Mesendoderm (in vitro differentiated cells): ENCODE measurements around the gene LSR.

Experiments used
- DNase-seq: peaks from one replicate; pipeline ENCODE4 v3.0.0; 2013
- H2AK5ac ChIP-seq: 2 replicates; pipeline ENCODE4 v1.6.1; 2013; ENCODE audit warnings: low read length, inconsistent platforms
- H2BK120ac ChIP-seq: 2 replicates; pipeline ENCODE4 v1.6.1; 2013; ENCODE audit warnings: low read depth, mild to moderate bottlenecking, low read length, moderate library complexity, mixed read lengths
- H2BK15ac ChIP-seq: replicated peaks from 2 replicates; pipeline ENCODE4 v1.6.1; 2013; ENCODE audit warnings: low read depth, mild to moderate bottlenecking, moderate library complexity
- H2BK5ac ChIP-seq: 2 replicates; pipeline ENCODE4 v1.6.1; 2013; ENCODE audit warnings: low read length, inconsistent platforms
- H3K18ac ChIP-seq: 2 replicates; pipeline ENCODE4 v1.6.1; 2013; ENCODE audit warnings: mild to moderate bottlenecking, low read length, mixed read lengths
- H3K23ac ChIP-seq: one replicate; pipeline ENCODE4 v1.6.1; 2013; ENCODE audit warnings: low read length
- H3K27ac ChIP-seq: 2 replicates; pipeline ENCODE4 v1.5.1; 2013; ENCODE audit warnings: low read depth, mild to moderate bottlenecking, inconsistent platforms, low read length, moderate library complexity
- H3K27me3 ChIP-seq: 2 replicates; pipeline ENCODE4 v1.6.1; 2013; ENCODE audit warnings: low read length, control low read depth, mild to moderate bottlenecking, inconsistent platforms; ENCODE audit not compliant: insufficient read depth, poor library complexity
- H3K36me3 ChIP-seq: 2 replicates; pipeline ENCODE4 v1.6.1; 2013; ENCODE audit warnings: low read length, inconsistent platforms; ENCODE audit not compliant: control insufficient read depth, insufficient read depth
- H3K4ac ChIP-seq: one replicate; pipeline ENCODE4 v1.6.1; 2013; ENCODE audit warnings: low read depth, mild to moderate bottlenecking, low read length, moderate library complexity
- H3K4me1 ChIP-seq: 2 replicates; pipeline ENCODE4 v1.6.1; 2013; ENCODE audit warnings: low read depth, low read length, inconsistent platforms; ENCODE audit not compliant: control insufficient read depth
- H3K4me2 ChIP-seq: 2 replicates; pipeline ENCODE4 v1.6.1; 2013; ENCODE audit warnings: low read length
- H3K4me3 ChIP-seq: 2 replicates; pipeline ENCODE4 v1.5.1; 2013; ENCODE audit warnings: mild to moderate bottlenecking, low read length
- H3K56ac ChIP-seq: one replicate; pipeline ENCODE4 v1.6.1; 2013; ENCODE audit warnings: low read length
- H3K79me1 ChIP-seq: 2 replicates; pipeline ENCODE4 v1.6.1; 2013; ENCODE audit warnings: low read length, inconsistent platforms
- H3K79me2 ChIP-seq: 2 replicates; pipeline ENCODE4 v1.6.1; 2013; ENCODE audit warnings: mild to moderate bottlenecking, low read length; ENCODE audit not compliant: control insufficient read depth, insufficient read depth
- H3K9ac ChIP-seq: 2 replicates; pipeline ENCODE4 v1.6.1; 2013; ENCODE audit warnings: low read length, inconsistent platforms
- H4K5ac ChIP-seq: one replicate; pipeline ENCODE4 v1.6.1; 2013; ENCODE audit warnings: low read length
- H4K8ac ChIP-seq: one replicate; pipeline ENCODE4 v1.6.1; 2013; ENCODE audit warnings: low read depth, mild to moderate bottlenecking, control low read depth, low read length, moderate library complexity
- WGBS: extraction: QIAGEN DNeasy Blood & Tissue Kit; methylation state at CpG from one replicate; pipeline ENCODE4 v1.1.7; 2013; ENCODE audit warnings: low lambda C conversion rate, missing lambda C conversion rate; ENCODE audit not compliant: insufficient coverage; ENCODE audit errors: extremely low coverage; 5-methylcytosine and 5-hydroxymethylcytosine counted together

The LSR gene

GRCh38 chr19:35272122-35272719 lies 23.4 kb downstream of the LSR start:
- Histone ChIP-seq H3K4me2 (no peak overlapping the region), H3K27me3 (no peaks in the 10 kb centered on the region), H3K18ac (no peak overlapping the region), H2BK5ac (no peak overlapping the region), H3K36me3 (peaks cover 9% of the 10 kb centered on the region), H2BK15ac (no peak overlapping the region), H2BK120ac (no peak overlapping the region), H2AK5ac (no peak overlapping the region), H3K27ac (no peak overlapping the region), H3K4ac (no peak overlapping the region), H3K9ac (no peak overlapping the region), H3K23ac (no peak overlapping the region), H4K8ac (no peak overlapping the region), H3K79me1 (peaks cover 9% of the 10 kb centered on the region), H3K4me1 (peaks cover 2% of the 10 kb centered on the region), H3K79me2 (peaks cover 3% of the 10 kb centered on the region), H3K56ac (no peak overlapping the region), H4K5ac (no peak overlapping the region), H3K4me3 (no peak overlapping the region)
- no peak for DNase-seq
- WGBS, result no CpG with 5 or more reads among the region's 16 CpGs

- Histone ChIP-seq H3K4me3 (no peak overlapping the region), H3K27ac (no peak overlapping the region), H2BK120ac (no peak overlapping the region), H3K79me1 (peaks cover 9% of the 10 kb centered on the region), H3K9ac (no peak overlapping the region), H3K18ac (no peak overlapping the region), H3K4me2 (no peak overlapping the region), H4K5ac (no peak overlapping the region), H2BK15ac (no peak overlapping the region), H3K36me3 (peaks cover 9% of the 10 kb centered on the region), H3K27me3 (no peaks in the 10 kb centered on the region), H3K23ac (no peak overlapping the region), H3K4ac (no peak overlapping the region), H2AK5ac (no peak overlapping the region), H3K79me2 (peaks cover 3% of the 10 kb centered on the region), H3K4me1 (peaks cover 2% of the 10 kb centered on the region), H2BK5ac (no peak overlapping the region), H3K56ac (no peak overlapping the region), H4K8ac (no peak overlapping the region)
- DNase-seq, result no peak
- no CpG with 5 or more reads among the region's 10 CpGs for WGBS
Observed at GRCh38 chr19:35272954-35273649, 24.3 kb downstream of the LSR start.

GRCh38 chr19:35273686-35274259 lies 25.0 kb downstream of the LSR start:
- no CpG with 5 or more reads among the region's 14 CpGs for WGBS
- H3K18ac ChIP-seq, result no peak overlapping the region
- H4K8ac ChIP-seq, result no peak overlapping the region
- H4K5ac ChIP-seq, result no peak overlapping the region
- H2BK15ac ChIP-seq, result no peak overlapping the region
- peaks cover 9% of the 10 kb centered on the region for H3K36me3 ChIP-seq
- H3K27me3 ChIP-seq, result no peaks in the 10 kb centered on the region
- no peak overlapping the region for H2AK5ac ChIP-seq
- no peak overlapping the region for H3K23ac ChIP-seq
- H3K9ac ChIP-seq, result no peak overlapping the region
- DNase-seq, result no peak
- H3K4me1 ChIP-seq, result peaks cover 2% of the 10 kb centered on the region
- no peak overlapping the region for H3K4me3 ChIP-seq
- H3K27ac ChIP-seq, result no peak overlapping the region
- H3K4ac ChIP-seq, result no peak overlapping the region
- H3K79me1 ChIP-seq, result peaks cover 9% of the 10 kb centered on the region
- no peak overlapping the region for H2BK5ac ChIP-seq
- H2BK120ac ChIP-seq, result no peak overlapping the region
- no peak overlapping the region for H3K4me2 ChIP-seq
- H3K56ac ChIP-seq, result no peak overlapping the region
- peaks cover 3% of the 10 kb centered on the region for H3K79me2 ChIP-seq

DNA sequence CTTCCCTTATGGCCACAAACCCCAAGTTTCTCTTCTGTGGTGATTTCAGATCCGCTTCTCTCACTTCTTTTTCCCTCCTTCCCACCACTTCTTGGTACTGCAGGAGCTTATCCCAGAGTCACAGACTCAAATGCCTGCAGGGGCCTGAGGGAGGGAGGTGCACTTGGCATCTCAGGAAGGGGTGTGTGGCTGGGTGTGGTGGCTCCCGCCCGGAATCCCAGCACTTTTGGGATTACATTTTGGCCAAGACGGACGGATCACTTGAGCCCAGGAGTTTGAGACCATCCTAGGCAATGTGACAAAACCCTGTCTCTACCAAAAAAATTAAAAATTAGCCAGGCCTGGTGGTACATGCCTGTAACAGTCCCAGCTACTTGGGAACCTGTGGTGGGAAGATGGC lies 25.5 kb downstream of the LSR start:
- Histone ChIP-seq H3K4ac (no peak overlapping the region), H3K27me3 (no peaks in the 10 kb centered on the region), H2AK5ac (no peak overlapping the region), H3K79me2 (peaks cover 3% of the 10 kb centered on the region), H3K56ac (no peak overlapping the region), H3K36me3 (peaks cover 9% of the 10 kb centered on the region), H2BK15ac (no peak overlapping the region), H2BK120ac (no peak overlapping the region), H4K8ac (no peak overlapping the region), H4K5ac (no peak overlapping the region), H3K9ac (no peak overlapping the region), H3K4me1 (peaks cover 2% of the 10 kb centered on the region), H3K4me3 (no peak overlapping the region), H3K27ac (no peak overlapping the region), H2BK5ac (no peak overlapping the region), H3K23ac (no peak overlapping the region), H3K79me1 (peaks cover 9% of the 10 kb centered on the region), H3K18ac (no peak overlapping the region), H3K4me2 (no peak overlapping the region)
- no peak for DNase-seq
- no CpG with 5 or more reads among the region's 5 CpGs for WGBS

GRCh38 chr19:35276706-35277281 lies 28.0 kb downstream of the LSR start:
- Histone ChIP-seq H3K23ac (no peak overlapping the region), H2AK5ac (no peak overlapping the region), H3K56ac (no peak overlapping the region), H3K4me1 (no peaks in the 10 kb centered on the region), H2BK120ac (no peak overlapping the region), H2BK15ac (no peak overlapping the region), H3K4me2 (no peak overlapping the region), H3K4ac (no peak overlapping the region), H4K5ac (no peak overlapping the region), H4K8ac (no peak overlapping the region), H3K79me2 (no peaks in the 10 kb centered on the region), H3K36me3 (peaks cover 1% of the 10 kb centered on the region), H2BK5ac (no peak overlapping the region), H3K4me3 (no peak overlapping the region), H3K9ac (no peak overlapping the region), H3K27ac (no peak overlapping the region), H3K27me3 (no peaks in the 10 kb centered on the region), H3K18ac (no peak overlapping the region), H3K79me1 (no peaks in the 10 kb centered on the region)
- WGBS, result no CpG with 5 or more reads among the region's 28 CpGs
- DNase-seq, result no peak
